Measurements from ENCODE around the gene LRBA. TPM values are rescaled to one million over a fixed set of nuclear protein-coding genes. Genes with fewer than 3 reads are reported as not detected.
A peak's percentile ranks its signal among the peaks of the same experiment; 100 is the strongest.

LRBA gene
- total RNA-seq, 1 donor from 2014 or later = 54.0 TPM

DNA sequence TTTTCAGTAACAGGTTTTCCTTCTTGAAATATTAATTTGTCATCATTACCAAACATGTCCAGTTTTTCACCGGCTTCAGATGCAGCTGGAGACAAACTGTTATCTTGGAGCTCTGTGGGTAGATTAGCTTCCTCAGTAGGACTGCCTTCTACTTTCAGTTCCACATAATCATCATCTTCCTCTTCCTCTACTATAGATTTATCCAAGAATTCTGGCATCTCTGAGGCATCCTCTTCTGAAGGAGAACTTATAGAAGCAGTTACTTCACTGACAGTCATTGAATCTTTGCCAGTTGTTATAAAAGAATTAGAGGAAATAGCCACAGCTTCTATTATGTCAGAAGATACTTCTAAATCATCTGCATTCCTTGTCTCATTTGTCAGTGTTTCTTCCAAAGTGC is 162.9 kb downstream of the LRBA start:
- H3K4me1 Mint-ChIP-seq = peaks cover 3% of the 10 kb centered on the region
- H3K27ac Mint-ChIP-seq = no peak overlapping the region
- no peak for DNase-seq
- intact Hi-C loops (cut with micrococcal nuclease) = no loop called here
- H3K9me3 Mint-ChIP-seq = peaks cover 3% of the 10 kb centered on the region
- H3K27me3 Mint-ChIP-seq = no peaks in the 10 kb centered on the region
- H3K36me3 Mint-ChIP-seq (ENCODE audit: low read depth) = peaks cover 27% of the 10 kb centered on the region
- no peak overlapping the region for H3K4me3 Mint-ChIP-seq

- H3K9me3 Mint-ChIP-seq = peaks cover 3% of the 10 kb centered on the region
- no peak for DNase-seq
- peaks cover 43% of the 10 kb centered on the region for H3K36me3 Mint-ChIP-seq (ENCODE audit: low read depth)
- intact Hi-C loops (cut with micrococcal nuclease) = no loop called here
- no peaks in the 10 kb centered on the region for H3K27me3 Mint-ChIP-seq
- H3K27ac Mint-ChIP-seq = no peak overlapping the region
- H3K4me3 Mint-ChIP-seq = no peak overlapping the region
- peaks cover 3% of the 10 kb centered on the region for H3K4me1 Mint-ChIP-seq
Measured at GRCh38 chr4:150849016-150849415, 166.1 kb downstream of the LRBA start.

GRCh38 chr4:150828159-150828558 is 186.9 kb downstream of the LRBA start:
- Mint-ChIP-seq H3K27ac (peak overlapping the region; percentile 56), H3K36me3 (ENCODE audit: low read depth) (peaks cover 41% of the 10 kb centered on the region), H3K4me3 (peak overlapping the region; percentile 55), H3K27me3 (no peaks in the 10 kb centered on the region), H3K4me1 (peaks cover 14% of the 10 kb centered on the region), H3K9me3 (no peaks in the 10 kb centered on the region)
- peak; percentile 76 for DNase-seq
- intact Hi-C loops (cut with micrococcal nuclease) = no loop called here

DNA sequence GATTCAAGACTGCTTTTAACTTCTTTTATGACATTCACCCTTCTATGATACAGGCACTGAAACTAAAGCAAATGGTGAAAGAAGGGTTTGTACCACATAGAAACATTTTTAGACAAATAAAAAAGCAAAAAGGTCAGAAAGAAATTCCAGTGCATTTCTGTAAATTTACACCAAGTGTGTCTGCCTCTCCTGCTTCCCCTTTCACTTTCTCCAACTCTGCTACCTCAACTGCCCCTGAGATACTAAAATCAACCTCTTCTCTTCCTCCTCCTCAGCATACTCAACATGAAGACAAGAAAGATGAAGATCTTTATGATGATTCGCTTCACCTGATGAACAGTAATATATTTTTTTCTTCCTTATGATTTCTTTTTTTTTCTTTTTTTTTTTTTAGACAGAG is 187.9 kb downstream of the LRBA start:
- no peaks in the 10 kb centered on the region for H3K9me3 Mint-ChIP-seq
- peaks cover 14% of the 10 kb centered on the region for H3K4me1 Mint-ChIP-seq
- peak overlapping the region; percentile 2 for H3K4me3 Mint-ChIP-seq
- intact Hi-C loops (cut with micrococcal nuclease) = no loop called here
- no peak for DNase-seq
- peak overlapping the region; percentile 12 for H3K27ac Mint-ChIP-seq
- H3K36me3 Mint-ChIP-seq (ENCODE audit: low read depth) = peaks cover 41% of the 10 kb centered on the region
- no peaks in the 10 kb centered on the region for H3K27me3 Mint-ChIP-seq

- no peak overlapping the region for H3K27ac Mint-ChIP-seq
Measured at GRCh38 chr4:150826306-150826705, 188.8 kb downstream of the LRBA start.

DNA sequence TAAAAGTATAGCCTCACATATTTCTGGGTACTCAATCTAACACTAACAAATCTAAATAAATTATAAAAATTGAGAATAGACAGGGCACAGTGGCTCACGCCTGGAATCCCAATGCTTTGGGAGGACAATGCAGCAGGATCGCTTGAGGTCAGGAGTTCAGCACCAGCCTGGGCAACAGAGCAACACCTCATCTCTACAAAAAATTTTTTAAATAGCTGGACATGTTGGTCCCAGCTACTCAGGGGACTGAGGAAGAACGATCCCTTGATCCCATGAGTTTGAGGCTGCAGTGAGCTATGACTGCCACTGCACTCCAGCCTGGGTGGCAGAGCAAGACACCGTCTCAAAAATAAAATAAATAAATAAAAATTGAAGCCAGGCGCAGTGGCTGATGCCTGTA is 192.7 kb downstream of the LRBA start:
- Mint-ChIP-seq H3K27me3 (no peaks in the 10 kb centered on the region), H3K4me1 (peaks cover 15% of the 10 kb centered on the region), H3K27ac (no peak overlapping the region), H3K4me3 (no peak overlapping the region), H3K9me3 (no peaks in the 10 kb centered on the region), H3K36me3 (ENCODE audit: low read depth) (peaks cover 31% of the 10 kb centered on the region)
- no peak for DNase-seq
- intact Hi-C loops (cut with micrococcal nuclease) = no loop called here

More at GRCh38 chr4:150826306-150826705, 188.8 kb downstream of the LRBA start:
- H3K4me3 Mint-ChIP-seq = no peak overlapping the region
- intact Hi-C loops (cut with micrococcal nuclease) = no loop called here
- DNase-seq = no peak
- no peaks in the 10 kb centered on the region for H3K9me3 Mint-ChIP-seq
- peaks cover 44% of the 10 kb centered on the region for H3K36me3 Mint-ChIP-seq (ENCODE audit: low read depth)
- H3K4me1 Mint-ChIP-seq = peaks cover 14% of the 10 kb centered on the region
- no peaks in the 10 kb centered on the region for H3K27me3 Mint-ChIP-seq

GRCh38 chr4:150821641-150822040 is 193.4 kb downstream of the LRBA start:
- Mint-ChIP-seq H3K9me3 (no peaks in the 10 kb centered on the region), H3K27me3 (no peaks in the 10 kb centered on the region), H3K4me3 (no peak overlapping the region), H3K4me1 (peaks cover 9% of the 10 kb centered on the region), H3K27ac (no peak overlapping the region), H3K36me3 (ENCODE audit: low read depth) (peaks cover 27% of the 10 kb centered on the region)
- DNase-seq = no peak
- intact Hi-C loops (cut with micrococcal nuclease) = no loop called here

DNA sequence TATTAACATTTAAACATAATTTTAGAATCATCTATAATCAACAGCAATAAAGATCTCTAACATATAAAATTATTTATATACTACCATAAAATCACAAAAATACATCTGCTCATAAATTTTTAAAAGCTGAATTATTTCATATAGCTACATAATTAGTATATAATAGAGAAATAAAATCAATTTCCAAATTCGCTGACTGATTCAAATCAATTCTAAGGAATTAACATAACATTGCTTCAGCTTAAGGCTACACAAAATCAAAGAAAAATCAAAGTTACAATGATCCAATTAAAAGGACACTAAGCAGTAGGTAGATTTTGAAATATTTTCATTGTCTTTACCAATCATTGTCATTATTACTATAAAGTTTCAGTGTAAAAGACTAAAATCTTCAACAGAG is 194.7 kb downstream of the LRBA start:
- no peak overlapping the region for H3K27ac Mint-ChIP-seq
- H3K4me1 Mint-ChIP-seq = peaks cover 8% of the 10 kb centered on the region
- intact Hi-C loops (cut with micrococcal nuclease) = no loop called here
- peaks cover 24% of the 10 kb centered on the region for H3K36me3 Mint-ChIP-seq (ENCODE audit: low read depth)
- no peaks in the 10 kb centered on the region for H3K9me3 Mint-ChIP-seq
- no peaks in the 10 kb centered on the region for H3K27me3 Mint-ChIP-seq
- H3K4me3 Mint-ChIP-seq = no peak overlapping the region
- DNase-seq = no peak

DNA sequence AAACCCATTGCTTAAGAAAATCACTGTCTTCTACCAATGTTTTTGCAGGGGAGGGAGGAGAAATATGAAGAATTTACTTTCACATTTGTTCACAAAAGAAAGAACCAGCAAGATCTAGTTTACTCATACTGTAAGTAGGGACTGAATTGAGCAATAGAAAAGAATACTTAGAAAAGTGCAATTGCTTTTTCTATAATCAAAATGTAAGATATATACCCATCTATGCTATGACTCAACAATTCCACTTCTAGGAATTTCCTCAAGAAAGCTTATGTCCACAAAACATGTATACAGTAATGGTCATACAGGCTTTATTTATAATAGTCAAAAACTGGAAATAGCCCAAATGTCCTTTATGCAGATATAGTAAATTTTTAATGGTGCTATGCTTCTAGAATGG is 196.4 kb downstream of the LRBA start:
- Mint-ChIP-seq H3K36me3 (ENCODE audit: low read depth) (peaks cover 20% of the 10 kb centered on the region), H3K4me1 (peaks cover 8% of the 10 kb centered on the region), H3K9me3 (no peaks in the 10 kb centered on the region), H3K27me3 (no peaks in the 10 kb centered on the region), H3K27ac (no peak overlapping the region), H3K4me3 (no peak overlapping the region)
- intact Hi-C loops (cut with micrococcal nuclease) = no loop called here
- DNase-seq = no peak

- Mint-ChIP-seq H3K4me3 (no peak overlapping the region), H3K4me1 (peaks cover 8% of the 10 kb centered on the region), H3K9me3 (no peaks in the 10 kb centered on the region), H3K27me3 (no peaks in the 10 kb centered on the region), H3K27ac (no peak overlapping the region), H3K36me3 (ENCODE audit: low read depth) (peaks cover 18% of the 10 kb centered on the region)
- no peak for DNase-seq
- intact Hi-C loops (cut with micrococcal nuclease) = no loop called here
Measured at GRCh38 chr4:150817804-150818528, 197.1 kb downstream of the LRBA start.

DNA sequence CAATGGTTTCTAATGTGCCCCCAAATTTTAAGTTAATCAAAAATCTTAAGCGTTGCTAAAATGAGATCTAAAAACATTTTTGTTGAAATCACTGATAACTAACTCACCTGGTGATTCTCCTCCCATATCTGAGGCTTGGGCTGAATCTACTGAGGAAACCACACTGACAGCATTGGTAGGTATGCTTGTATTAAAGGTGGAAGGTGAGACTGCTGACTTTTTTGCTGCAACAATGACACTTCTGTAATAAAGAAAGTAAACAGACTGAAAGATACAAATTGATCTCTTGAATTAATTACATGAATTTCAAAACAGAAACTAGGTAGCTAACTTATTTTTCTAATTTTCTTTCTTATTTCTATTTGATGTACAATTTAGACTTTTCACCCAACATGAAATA is 198.1 kb downstream of the LRBA start:
- Mint-ChIP-seq H3K36me3 (ENCODE audit: low read depth) (peaks cover 21% of the 10 kb centered on the region), H3K4me1 (peaks cover 8% of the 10 kb centered on the region)
- intact Hi-C loops (cut with micrococcal nuclease) = no loop called here

GRCh38 chr4:150816491-150816890 is 198.6 kb downstream of the LRBA start:
- peaks cover 19% of the 10 kb centered on the region for H3K36me3 Mint-ChIP-seq (ENCODE audit: low read depth)
- H3K4me3 Mint-ChIP-seq = no peak overlapping the region
- intact Hi-C loops (cut with micrococcal nuclease) = no loop called here
- H3K27me3 Mint-ChIP-seq = no peaks in the 10 kb centered on the region
- no peak for DNase-seq
- H3K4me1 Mint-ChIP-seq = peaks cover 8% of the 10 kb centered on the region
- no peak overlapping the region for H3K27ac Mint-ChIP-seq
- H3K9me3 Mint-ChIP-seq = no peaks in the 10 kb centered on the region

More for the DNA sequence above, 198.1 kb downstream of the LRBA start:
- H3K27ac Mint-ChIP-seq = no peak overlapping the region
- no peak for DNase-seq
- no peak overlapping the region for H3K4me3 Mint-ChIP-seq
- no peaks in the 10 kb centered on the region for H3K27me3 Mint-ChIP-seq
- H3K9me3 Mint-ChIP-seq = no peaks in the 10 kb centered on the region

DNA sequence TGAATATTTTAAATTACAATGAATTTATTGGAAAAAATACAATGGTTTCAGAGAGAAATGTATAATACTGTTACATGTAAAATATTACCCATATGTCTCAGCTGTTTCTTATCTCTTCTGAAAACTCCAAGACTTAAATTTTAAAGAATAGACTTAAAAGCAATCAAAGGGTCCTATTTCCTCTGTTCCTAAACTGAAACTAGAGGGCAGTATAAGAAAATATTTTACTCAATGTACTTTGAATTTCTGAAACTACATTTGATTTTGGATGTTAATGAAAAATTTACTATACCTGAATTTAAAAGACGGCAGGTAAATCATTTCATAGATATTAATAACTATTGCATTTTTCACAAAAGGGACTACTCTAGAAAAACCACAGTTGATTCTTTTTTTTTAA is 200.2 kb downstream of the LRBA start:
- Mint-ChIP-seq H3K27ac (no peak overlapping the region), H3K36me3 (ENCODE audit: low read depth) (peaks cover 24% of the 10 kb centered on the region), H3K4me1 (peaks cover 8% of the 10 kb centered on the region), H3K4me3 (no peak overlapping the region), H3K9me3 (no peaks in the 10 kb centered on the region), H3K27me3 (no peaks in the 10 kb centered on the region)
- intact Hi-C loops (cut with micrococcal nuclease) = no loop called here
- no peak for DNase-seq

GRCh38 chr4:150805183-150806025 is 209.7 kb downstream of the LRBA start:
- Mint-ChIP-seq H3K4me3 (no peak overlapping the region), H3K9me3 (no peaks in the 10 kb centered on the region), H3K4me1 (no peaks in the 10 kb centered on the region), H3K36me3 (ENCODE audit: low read depth) (peaks cover 15% of the 10 kb centered on the region), H3K27ac (no peak overlapping the region), H3K27me3 (no peaks in the 10 kb centered on the region)
- no peak for DNase-seq
- intact Hi-C loops (cut with micrococcal nuclease) = no loop called here
